IPS-20b (cell line): ENCODE data around the gene IQCF5.
"Not testable (repeated sequence)": the region's sequence is repeated elsewhere in the genome, so short reads cannot be mapped to it uniquely, and the experiment has no call there.

Experiments
- H3K27ac ChIP-seq: one replicate; pipeline ENCODE4 v1.5.1; 2013; ENCODE audit warnings: low read length
- H3K27me3 ChIP-seq: 2 replicates; pipeline ENCODE4 v1.6.1; 2013; ENCODE audit warnings: mild to moderate bottlenecking, low read length, inconsistent platforms; ENCODE audit not compliant: insufficient read depth
- H3K36me3 ChIP-seq: 2 replicates; pipeline ENCODE4 v1.6.1; 2013; ENCODE audit warnings: low read depth, mild to moderate bottlenecking, inconsistent platforms, low read length, moderate library complexity; ENCODE audit not compliant: insufficient read depth
- H3K4me1 ChIP-seq: 2 replicates; pipeline ENCODE4 v1.6.1; 2013; ENCODE audit warnings: mild to moderate bottlenecking, control low read depth, inconsistent platforms, low read length, moderate library complexity; ENCODE audit not compliant: insufficient read depth
- H3K4me3 ChIP-seq: 2 replicates; pipeline ENCODE4 v1.5.1; 2013; ENCODE audit warnings: mild to moderate bottlenecking, low read length, inconsistent platforms
- H3K9ac ChIP-seq: 2 replicates; pipeline ENCODE4 v1.6.1; 2013; ENCODE audit warnings: low read depth, mild to moderate bottlenecking, inconsistent platforms, low read length, moderate library complexity
- H3K9me3 ChIP-seq: 2 replicates; pipeline ENCODE4 v1.6.1; 2013; ENCODE audit warnings: mild to moderate bottlenecking, low read depth, low read length, inconsistent platforms; ENCODE audit not compliant: insufficient read depth

The IQCF5 gene

GRCh38 chr3:51891242-51892039 is 16.0 kb upstream of the IQCF5 start:
- Histone ChIP-seq H3K4me1 (no peaks in the 10 kb centered on the region), H3K36me3 (no peaks in the 10 kb centered on the region), H3K27ac (no peak overlapping the region), H3K9me3 (no peaks in the 10 kb centered on the region), H3K9ac (no peak overlapping the region), H3K4me3 (no peak overlapping the region), H3K27me3 (no peaks in the 10 kb centered on the region)

GRCh38 chr3:51888463-51889105 is 13.2 kb upstream of the IQCF5 start:
- H3K27ac ChIP-seq: no peak overlapping the region
- H3K9ac ChIP-seq: no peak overlapping the region
- H3K4me3 ChIP-seq: no peak overlapping the region
- H3K9me3 ChIP-seq: no peaks in the 10 kb centered on the region
- H3K4me1 ChIP-seq: no peaks in the 10 kb centered on the region
- H3K27me3 ChIP-seq: no peaks in the 10 kb centered on the region
- no peaks in the 10 kb centered on the region for H3K36me3 ChIP-seq

- H3K27me3 ChIP-seq: no peaks in the 10 kb centered on the region
- no peaks in the 10 kb centered on the region for H3K36me3 ChIP-seq
- H3K4me1 ChIP-seq: no peaks in the 10 kb centered on the region
- H3K9ac ChIP-seq: no peak overlapping the region
- H3K9me3 ChIP-seq: no peaks in the 10 kb centered on the region
- no peak overlapping the region for H3K27ac ChIP-seq
- H3K4me3 ChIP-seq: no peak overlapping the region
These were observed 12.2 kb upstream of the IQCF5 start for GRCh38 chr3:51887620-51888019.

GRCh38 chr3:51886447-51886846 is 11.0 kb upstream of the IQCF5 start:
- no peaks in the 10 kb centered on the region for H3K27me3 ChIP-seq
- H3K9me3 ChIP-seq: no peaks in the 10 kb centered on the region
- H3K27ac ChIP-seq: no peak overlapping the region
- H3K4me1 ChIP-seq: no peaks in the 10 kb centered on the region
- H3K4me3 ChIP-seq: no peak overlapping the region
- H3K36me3 ChIP-seq: no peaks in the 10 kb centered on the region
- H3K9ac ChIP-seq: no peak overlapping the region

GRCh38 chr3:51879937-51880336 is 4.5 kb upstream of the IQCF5 start:
- Histone ChIP-seq H3K4me3 (no peak overlapping the region), H3K4me1 (no peaks in the 10 kb centered on the region), H3K27me3 (no peaks in the 10 kb centered on the region), H3K36me3 (no peaks in the 10 kb centered on the region), H3K9ac (no peak overlapping the region), H3K9me3 (no peaks in the 10 kb centered on the region), H3K27ac (no peak overlapping the region)

- Histone ChIP-seq H3K27ac (no peak overlapping the region), H3K27me3 (no peaks in the 10 kb centered on the region), H3K9me3 (no peaks in the 10 kb centered on the region), H3K4me3 (no peak overlapping the region), H3K4me1 (no peaks in the 10 kb centered on the region), H3K36me3 (no peaks in the 10 kb centered on the region), H3K9ac (no peak overlapping the region)
These were observed 785 bp upstream of the IQCF5 start for GRCh38 chr3:51876186-51876585.

GRCh38 chr3:51874889-51875288 is 512 bp downstream of the IQCF5 start:
- Histone ChIP-seq H3K9ac (no peak overlapping the region), H3K4me1 (no peaks in the 10 kb centered on the region), H3K4me3 (no peak overlapping the region), H3K36me3 (no peaks in the 10 kb centered on the region), H3K9me3 (no peaks in the 10 kb centered on the region), H3K27me3 (no peaks in the 10 kb centered on the region), H3K27ac (no peak overlapping the region)

GRCh38 chr3:51874411-51874810 is 990 bp downstream of the IQCF5 start:
- Histone ChIP-seq H3K4me3 (no peak overlapping the region), H3K9me3 (no peaks in the 10 kb centered on the region), H3K9ac (no peak overlapping the region), H3K27ac (no peak overlapping the region), H3K27me3 (no peaks in the 10 kb centered on the region), H3K36me3 (no peaks in the 10 kb centered on the region), H3K4me1 (no peaks in the 10 kb centered on the region)

GRCh38 chr3:51873876-51874275 is 1.5 kb downstream of the IQCF5 start:
- Histone ChIP-seq H3K27me3 (no peaks in the 10 kb centered on the region), H3K4me3 (no peak overlapping the region), H3K9me3 (no peaks in the 10 kb centered on the region), H3K27ac (no peak overlapping the region), H3K9ac (no peak overlapping the region), H3K36me3 (no peaks in the 10 kb centered on the region), H3K4me1 (no peaks in the 10 kb centered on the region)

GRCh38 chr3:51873253-51873766 is 2.1 kb downstream of the IQCF5 start:
- Histone ChIP-seq H3K27me3 (no peaks in the 10 kb centered on the region), H3K4me1 (no peaks in the 10 kb centered on the region), H3K9me3 (no peaks in the 10 kb centered on the region), H3K36me3 (no peaks in the 10 kb centered on the region), H3K9ac (no peak overlapping the region), H3K27ac (no peak overlapping the region), H3K4me3 (no peak overlapping the region)

- no peaks in the 10 kb centered on the region for H3K9me3 ChIP-seq
- H3K4me3 ChIP-seq: no peak overlapping the region
- no peaks in the 10 kb centered on the region for H3K4me1 ChIP-seq
- H3K9ac ChIP-seq: no peak overlapping the region
- H3K27ac ChIP-seq: no peak overlapping the region
- H3K27me3 ChIP-seq: no peaks in the 10 kb centered on the region
- no peaks in the 10 kb centered on the region for H3K36me3 ChIP-seq
These were observed 6.1 kb downstream of the IQCF5 start for GRCh38 chr3:51869304-51869703.

- H3K9ac ChIP-seq, H3K27ac ChIP-seq, H3K4me1 ChIP-seq, H3K4me3 ChIP-seq, H3K27me3 ChIP-seq, H3K36me3 ChIP-seq, H3K9me3 ChIP-seq: not testable (repeated sequence)
These were observed 6.5 kb downstream of the IQCF5 start for GRCh38 chr3:51868896-51869295.
